ENCODE results near the gene ARFGEF3.

ARFGEF3 gene

GRCh38 chr6:138161338-138162110 is at the start of gene ARFGEF3:
Gene ARFGEF3, plus strand, starts transcription at chr6:138161939. Its CDS starts 148 bp downstream, at chr6:138162087.
- in situ Hi-C loops (cut with MboI; ENCODE audit: low sequenced_read_pairs): no loop called here

- in situ Hi-C loops (cut with MboI; ENCODE audit: low sequenced_read_pairs): loop anchor here (25.0 kb wide), 3 partner anchors 399 to 1249 kb away; partner anchors contain the start of genes CCDC28A and CITED2
Measured at GRCh38 chr6:138113588-138114210, 48.0 kb upstream of the ARFGEF3 start.

- in situ Hi-C loops (cut with MboI; ENCODE audit: low sequenced_read_pairs): loop anchor here (25.0 kb wide), 3 partner anchors 397 to 1247 kb away; partner anchors contain the start of genes CCDC28A and CITED2
Measured at GRCh38 chr6:138115201-138115600, 46.5 kb upstream of the ARFGEF3 start.

GRCh38 chr6:138115877-138116660 is 45.7 kb upstream of the ARFGEF3 start:
- in situ Hi-C loops (cut with MboI; ENCODE audit: low sequenced_read_pairs): loop anchor here (25.0 kb wide), 3 partner anchors 396 to 1246 kb away; partner anchors contain the start of genes CCDC28A and CITED2

GRCh38 chr6:138116661-138116999 is 45.1 kb upstream of the ARFGEF3 start:
- in situ Hi-C loops (cut with MboI; ENCODE audit: low sequenced_read_pairs): loop anchor here (25.0 kb wide), 3 partner anchors 396 to 1246 kb away; partner anchors contain the start of genes CCDC28A and CITED2

GRCh38 chr6:138117376-138117914 is 44.3 kb upstream of the ARFGEF3 start:
- in situ Hi-C loops (cut with MboI; ENCODE audit: low sequenced_read_pairs): loop anchor here (25.0 kb wide), 3 partner anchors 395 to 1245 kb away; partner anchors contain the start of genes CCDC28A and CITED2

GRCh38 chr6:138119229-138119628 is 42.5 kb upstream of the ARFGEF3 start:
- in situ Hi-C loops (cut with MboI; ENCODE audit: low sequenced_read_pairs): loop anchor here (25.0 kb wide), 3 partner anchors 393 to 1243 kb away; partner anchors contain the start of genes CCDC28A and CITED2

- in situ Hi-C loops (cut with MboI; ENCODE audit: low sequenced_read_pairs): loop anchor here (25.0 kb wide), 3 partner anchors 392 to 1242 kb away; partner anchors contain the start of genes CCDC28A and CITED2
Measured at GRCh38 chr6:138119976-138120375, 41.8 kb upstream of the ARFGEF3 start.

- in situ Hi-C loops (cut with MboI; ENCODE audit: low sequenced_read_pairs): loop anchor here (25.0 kb wide), 3 partner anchors 388 to 1238 kb away; partner anchors contain the start of genes CCDC28A and CITED2
Measured at GRCh38 chr6:138124096-138124495, 37.6 kb upstream of the ARFGEF3 start.

- in situ Hi-C loops (cut with MboI; ENCODE audit: low sequenced_read_pairs): no loop called here
Measured at GRCh38 chr6:138128096-138128495, 33.6 kb upstream of the ARFGEF3 start.

GRCh38 chr6:138129190-138129589 is 32.5 kb upstream of the ARFGEF3 start:
- in situ Hi-C loops (cut with MboI; ENCODE audit: low sequenced_read_pairs): no loop called here

- in situ Hi-C loops (cut with MboI; ENCODE audit: low sequenced_read_pairs): no loop called here
Measured at GRCh38 chr6:138142806-138143205, 18.9 kb upstream of the ARFGEF3 start.

GRCh38 chr6:138145402-138145801 is 16.3 kb upstream of the ARFGEF3 start:
- in situ Hi-C loops (cut with MboI; ENCODE audit: low sequenced_read_pairs): no loop called here

GRCh38 chr6:138146544-138146943 is 15.2 kb upstream of the ARFGEF3 start:
- in situ Hi-C loops (cut with MboI; ENCODE audit: low sequenced_read_pairs): no loop called here

- in situ Hi-C loops (cut with MboI; ENCODE audit: low sequenced_read_pairs): no loop called here
Measured at GRCh38 chr6:138155443-138155842, 6.3 kb upstream of the ARFGEF3 start.

- in situ Hi-C loops (cut with MboI; ENCODE audit: low sequenced_read_pairs): no loop called here
Measured at GRCh38 chr6:138157986-138158638, 3.6 kb upstream of the ARFGEF3 start.

GRCh38 chr6:138159246-138159645 is 2.5 kb upstream of the ARFGEF3 start:
- in situ Hi-C loops (cut with MboI; ENCODE audit: low sequenced_read_pairs): no loop called here

- in situ Hi-C loops (cut with MboI; ENCODE audit: low sequenced_read_pairs): no loop called here
Measured at GRCh38 chr6:138160329-138161087, 1.2 kb upstream of the ARFGEF3 start.

GRCh38 chr6:138161088-138161337 is 726 bp upstream of the ARFGEF3 start:
- in situ Hi-C loops (cut with MboI; ENCODE audit: low sequenced_read_pairs): no loop called here

Data from HL-60/S4 treated with retinoic acid at 250 ng/mL for 4 days and 3 days (cell line).